Stimulated activated CD4-positive, alpha-beta T cell treated with anti-CD3 and anti-CD28 coated beads, Interleukin-1b, Interleukin-23, amount 100 ng/mL, for 48 hours (primary cell): ENCODE data around the gene EIF3I.
"Not testable (repeated sequence)": the region's sequence is repeated elsewhere in the genome, so short reads cannot be mapped to it uniquely, and the experiment has no call there.

Source experiments
- DNase-seq: peaks from one replicate; pipeline ENCODE4 v3.0.0-alpha.2; 2020

Gene EIF3I

GRCh38 chr1:32232558-32233304 lies 10.5 kb downstream of the EIF3I start:
- DNase-seq, result no peak

- no peak for DNase-seq
These were observed 12.6 kb downstream of the EIF3I start for GRCh38 chr1:32234792-32235191.

- no peak for DNase-seq
These were observed 17.1 kb downstream of the EIF3I start for GRCh38 chr1:32239337-32239736.

- DNase-seq, result no peak
These were observed 17.6 kb downstream of the EIF3I start for GRCh38 chr1:32239790-32240139.

GRCh38 chr1:32240140-32240951 lies 18.1 kb downstream of the EIF3I start:
- peak; percentile 34 for DNase-seq

GRCh38 chr1:32241001-32241763 lies 19.0 kb downstream of the EIF3I start:
- DNase-seq, result no peak

GRCh38 chr1:32242341-32242851 lies 20.2 kb downstream of the EIF3I start:
- no peak for DNase-seq

GRCh38 chr1:32246888-32247273 lies 24.7 kb downstream of the EIF3I start, which contains the start of gene FAM167B:
Gene FAM167B, plus strand, starts transcription at chr1:32247222. Its CDS starts 200 bp downstream, at chr1:32247422.
- DNase-seq, result no peak

DNA sequence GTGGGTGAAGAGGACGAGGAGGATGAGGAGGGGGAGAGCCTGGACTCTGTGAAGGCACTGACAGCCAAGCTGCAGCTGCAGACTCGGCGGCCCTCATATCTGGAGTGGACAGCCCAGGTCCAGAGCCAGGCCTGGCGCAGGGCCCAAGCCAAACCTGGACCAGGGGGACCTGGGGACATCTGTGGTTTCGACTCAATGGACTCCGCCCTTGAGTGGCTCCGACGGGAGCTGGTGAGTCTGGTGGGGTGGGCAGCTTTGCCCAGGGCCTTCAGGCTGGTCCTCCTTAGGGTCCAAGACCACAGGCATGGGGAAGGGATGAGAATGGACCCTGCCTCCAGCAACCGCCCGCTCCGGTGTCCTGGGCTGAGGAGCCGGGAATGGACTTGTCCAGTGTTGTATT lies 25.2 kb downstream of the EIF3I start:
- no peak for DNase-seq

DNA sequence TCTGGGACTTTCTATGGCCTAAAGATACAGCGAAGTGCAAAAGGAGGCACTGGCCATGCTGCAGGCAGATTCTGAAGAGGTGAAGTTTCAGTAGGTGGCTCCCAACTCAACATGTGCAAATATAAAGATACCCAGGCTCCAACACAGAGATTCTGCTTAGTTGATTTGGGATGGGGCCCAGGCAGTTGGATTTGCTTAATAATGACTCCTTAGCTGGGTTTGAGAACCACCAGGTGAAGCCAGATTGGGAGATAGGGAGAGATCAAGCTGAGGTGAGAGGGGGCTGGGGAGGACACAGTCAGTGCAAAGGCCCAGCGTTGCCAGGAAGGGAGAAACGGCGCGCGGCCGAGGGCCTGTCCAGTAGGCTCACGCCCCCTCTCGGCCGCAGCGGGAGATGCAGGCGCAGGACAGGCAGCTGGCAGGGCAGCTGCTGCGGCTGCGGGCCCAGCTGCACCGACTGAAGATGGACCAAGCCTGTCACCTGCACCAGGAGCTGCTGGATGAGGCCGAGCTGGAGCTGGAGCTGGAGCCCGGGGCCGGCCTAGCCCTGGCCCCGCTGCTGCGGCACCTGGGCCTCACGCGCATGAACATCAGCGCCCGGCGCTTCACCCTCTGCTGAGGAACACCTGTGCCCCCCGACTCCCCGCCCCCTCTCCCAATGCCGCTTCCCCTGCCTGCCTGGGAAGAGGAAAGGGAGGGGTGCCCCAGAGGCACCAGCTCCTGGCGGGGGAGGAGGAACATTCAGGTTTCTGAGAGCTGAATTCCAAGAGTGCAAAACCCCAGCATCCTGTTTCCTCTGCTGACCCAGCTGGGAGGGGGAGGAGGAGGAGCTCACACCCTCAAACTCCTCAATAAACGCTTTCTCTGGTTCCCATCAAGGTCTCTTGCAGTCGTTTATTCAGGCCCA lies 26.0 kb downstream of the EIF3I start:
- peak; percentile 84 for DNase-seq

DNA sequence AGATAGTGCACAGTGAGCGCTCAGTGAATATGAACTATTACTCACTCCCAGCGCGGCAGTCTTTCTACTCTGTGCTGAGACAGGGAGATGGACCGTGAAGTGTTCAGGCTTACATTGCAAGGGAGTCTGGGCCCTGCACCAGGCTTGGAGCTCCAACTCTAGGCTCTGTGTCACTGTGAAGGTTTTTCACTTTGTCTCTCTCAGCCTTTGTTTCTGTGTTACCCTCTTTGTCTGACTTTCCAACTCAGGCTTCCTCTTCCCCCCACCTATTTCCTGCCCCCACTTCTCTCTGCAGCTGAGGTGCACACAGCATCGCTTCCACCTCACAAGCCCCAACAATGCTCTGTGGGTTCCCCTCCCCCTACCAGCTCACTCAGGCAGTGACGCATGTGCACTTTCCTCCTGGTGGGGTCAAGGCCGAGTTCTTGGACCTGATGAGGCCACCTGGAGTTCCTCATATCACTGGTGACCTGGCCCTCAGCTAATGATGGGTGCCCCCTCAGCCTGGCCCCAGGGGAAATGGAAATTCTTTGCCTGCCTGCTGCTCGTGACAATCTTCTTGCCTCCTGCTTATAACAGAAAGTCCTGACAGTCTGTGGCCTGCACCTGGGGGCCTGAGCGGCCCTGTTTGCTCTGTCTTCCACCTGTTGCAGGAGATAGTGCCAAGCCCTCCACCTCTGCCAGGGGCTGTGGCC lies 27.8 kb downstream of the EIF3I start:
- peak; percentile 82 for DNase-seq

DNA sequence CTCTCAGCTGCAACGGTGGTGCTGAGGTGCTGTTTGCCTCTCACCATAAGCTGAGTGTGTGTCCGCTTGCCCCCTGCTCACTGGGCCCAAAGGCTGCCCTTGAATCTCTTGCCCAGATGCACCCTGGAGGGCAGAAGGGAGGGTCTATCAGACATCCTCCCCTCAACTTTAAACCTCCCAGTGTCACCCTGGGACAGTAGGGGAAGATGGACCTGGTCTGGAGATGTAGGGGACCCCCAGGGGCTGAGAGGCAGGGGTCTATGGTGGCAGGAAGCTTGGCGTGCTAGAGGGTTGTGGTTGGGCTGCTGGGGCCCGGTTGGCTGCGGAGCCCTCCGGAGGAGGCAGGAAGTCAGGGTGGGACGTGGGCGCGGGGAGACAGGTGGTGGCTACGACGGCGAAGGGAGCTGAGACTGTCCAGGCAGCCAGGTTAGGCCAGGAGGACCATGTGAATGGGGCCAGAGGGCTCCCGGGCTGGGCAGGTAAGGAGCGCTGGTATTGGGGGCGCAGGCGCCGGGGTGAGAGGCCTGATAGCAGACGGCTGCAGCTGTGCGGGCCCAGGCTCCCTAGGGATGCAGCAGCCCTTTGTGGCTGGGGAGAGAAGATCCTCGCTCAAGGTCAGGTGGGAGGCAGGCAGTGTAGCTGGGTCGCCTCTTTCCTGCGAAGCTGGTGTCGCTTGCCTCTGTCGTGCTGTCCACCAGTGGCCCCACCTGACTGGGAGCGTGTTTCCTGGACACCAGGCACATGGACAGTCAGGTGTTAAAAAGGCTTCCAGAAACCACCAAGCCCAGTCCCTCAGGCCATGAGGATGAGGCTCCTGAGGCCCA lies 28.9 kb downstream of the EIF3I start, which contains the start of gene LCK:
Gene LCK (plus strand): TSS at position 373 of the 824 bp plus-strand sequence. CDS start 23,065 bp downstream, outside the sequence.
- peak; percentile 80 for DNase-seq

DNA sequence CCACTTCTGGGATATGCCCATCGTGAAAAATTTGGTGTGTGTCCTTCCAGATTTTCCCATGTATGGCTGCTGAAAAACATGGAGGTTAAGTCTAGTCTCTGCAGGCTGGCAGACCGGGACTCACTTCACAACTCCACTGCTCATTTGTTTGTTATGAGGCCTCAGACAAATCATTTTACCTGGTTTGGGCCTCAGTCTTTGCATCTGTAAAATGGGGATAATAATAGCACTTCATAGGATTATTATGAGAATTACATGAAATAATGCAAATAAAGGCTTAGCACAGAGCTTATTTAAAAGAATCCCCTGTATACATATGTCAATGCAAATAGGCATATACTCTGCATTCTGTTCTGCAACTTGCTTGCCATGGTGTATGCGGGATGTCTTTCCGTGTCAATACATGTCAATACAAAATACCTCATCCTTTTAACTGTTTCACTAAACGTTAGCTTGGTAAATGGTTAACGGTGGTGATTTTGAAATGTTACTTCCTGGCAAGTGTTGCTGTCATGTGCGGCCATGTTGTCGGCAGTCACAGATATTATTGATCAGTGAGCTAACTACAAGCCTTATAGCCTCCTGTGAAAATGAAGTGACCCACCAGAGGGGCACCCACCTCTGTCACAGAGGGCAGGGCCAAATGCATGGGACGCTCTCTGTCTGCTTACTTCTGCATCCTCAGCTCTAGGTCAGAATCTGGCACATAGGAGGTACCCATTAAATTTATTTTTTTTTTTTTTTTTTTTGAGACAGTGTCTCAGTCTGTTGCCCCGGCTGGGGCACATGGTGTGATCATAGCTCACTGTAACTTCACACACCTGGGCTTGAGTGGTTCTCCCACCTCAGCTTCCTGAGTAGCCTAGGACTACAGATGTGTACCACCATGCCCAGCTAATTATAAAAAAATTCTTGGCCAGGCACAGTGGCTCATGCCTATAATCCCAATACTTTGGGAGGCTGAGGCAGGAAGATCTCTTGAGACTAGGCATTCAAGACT lies 33.2 kb downstream of the EIF3I start:
- no peak for DNase-seq

- no peak for DNase-seq
These were observed 34.4 kb downstream of the EIF3I start for GRCh38 chr1:32256473-32257226.

DNA sequence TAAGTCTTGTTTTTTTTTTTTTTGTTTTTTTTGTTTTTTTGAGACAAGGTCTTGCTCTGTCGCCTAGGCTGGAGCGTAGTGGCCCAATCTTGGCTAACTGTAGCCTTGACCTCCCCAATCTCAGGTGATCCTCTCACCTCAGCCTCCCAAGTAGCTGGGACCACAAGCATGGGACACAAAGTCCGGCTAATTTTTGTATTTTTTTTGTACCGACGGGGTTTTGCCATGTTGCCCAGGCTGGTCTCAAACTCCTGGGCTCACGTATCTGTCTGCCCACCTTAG lies 35.0 kb downstream of the EIF3I start:
- DNase-seq, result no peak

DNA sequence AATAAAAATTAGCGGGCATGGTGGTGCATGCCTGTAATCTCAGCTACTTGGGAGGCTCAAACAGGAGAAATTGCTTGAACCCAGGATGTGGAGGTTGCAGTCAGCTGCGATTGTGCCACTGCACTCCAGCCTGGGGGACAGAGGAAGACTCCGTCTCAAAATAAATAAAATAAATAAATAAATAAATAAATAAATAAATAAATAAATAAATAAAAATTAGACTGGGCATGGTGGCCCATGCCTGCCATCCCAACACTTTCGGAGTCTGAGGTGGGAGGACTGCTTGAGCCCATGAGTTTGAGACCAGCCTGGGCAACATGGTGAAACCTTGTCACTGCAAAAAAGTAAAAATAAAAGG lies 41.0 kb downstream of the EIF3I start:
- DNase-seq, result not testable (repeated sequence)

- DNase-seq, result no peak
These were observed 41.5 kb downstream of the EIF3I start for GRCh38 chr1:32263744-32264143.

- no peak for DNase-seq
These were observed 43.6 kb downstream of the EIF3I start for GRCh38 chr1:32265846-32266245.
